ENCODE results near the gene PC.

DNA sequence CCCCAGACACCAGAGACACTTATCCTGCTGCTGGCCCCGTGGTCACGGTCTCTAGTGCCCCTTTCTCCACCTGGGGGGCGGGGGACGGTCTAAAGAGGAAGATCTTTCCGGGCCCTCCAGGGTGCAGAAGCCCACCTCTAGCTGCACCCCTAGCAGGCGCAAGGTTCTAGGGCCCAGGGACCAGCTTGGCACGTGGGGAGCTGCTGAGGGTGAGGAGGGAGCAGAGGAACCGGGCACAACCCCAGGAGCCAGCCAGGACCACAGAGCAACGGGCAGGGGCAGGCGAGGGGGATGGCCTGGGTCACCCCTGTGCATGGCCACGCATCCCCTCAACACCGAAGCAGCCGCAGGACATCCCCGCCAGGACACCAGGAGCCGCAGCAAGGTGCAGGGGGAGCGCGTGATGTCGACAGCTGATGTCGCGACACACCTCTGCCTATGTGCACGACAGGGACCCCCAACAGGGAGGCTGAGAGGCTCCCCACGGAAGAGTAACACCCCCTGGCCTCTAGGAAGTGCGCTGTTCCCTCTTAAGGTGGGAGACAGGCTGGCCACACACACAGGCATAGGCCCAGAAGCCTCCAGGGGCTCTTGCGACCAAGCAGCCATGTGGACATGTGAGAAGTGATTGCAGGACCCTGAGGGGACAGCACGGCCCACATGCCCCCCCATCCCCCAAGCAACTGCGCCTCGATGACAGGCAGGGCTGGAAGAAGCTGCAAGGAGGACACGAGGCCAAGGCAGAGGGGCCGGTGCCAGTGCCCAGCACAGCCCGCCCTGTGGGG, 96.2 kb downstream of the PC start:
- TF ChIP-seq POLR2AphosphoS5 (IDR thresholded peaks at IDR 0.05; ENCODE audit: low read depth, low read length): no peak
- TF ChIP-seq POLR2A (IDR thresholded peaks at IDR 0.05; ENCODE audit: low read depth, low read length): no peak
- no peak for TF ChIP-seq TAF1 (IDR thresholded peaks at IDR 0.05; ENCODE audit: low read depth, low read length)
- no peak for TF ChIP-seq POU2F2 (IDR thresholded peaks at IDR 0.05; ENCODE audit: low read depth, low read length)
- no peak for TF ChIP-seq SPI1 (IDR thresholded peaks at IDR 0.05; ENCODE audit: low read depth, low read length)
- no peak for TF ChIP-seq PAX5 (IDR thresholded peaks at IDR 0.05; ENCODE audit: insufficient read depth, low read length, severe bottlenecking)

Data from GM12891 (cell line).